HFF-Myc (cell line): ENCODE data around the gene SGO2.

Source experiments
- DNase-seq: peaks from one replicate; pipeline ENCODE4 v3.0.0-alpha.2; 2011; ENCODE audit warnings: low read depth; ENCODE audit errors: extremely low read depth
- H3K4me3 ChIP-seq: replicated peaks from 2 replicates; pipeline ENCODE4 v1.5.1; 2011; ENCODE audit warnings: low read depth, mild to moderate bottlenecking, control low read depth, low read length
- CTCF ChIP-seq: IDR thresholded peaks from 2 replicates; pipeline ENCODE4 v1.5.1; 2012; ENCODE audit warnings: mild to moderate bottlenecking, low read depth, low read length, control low read depth; ENCODE audit errors: missing control alignments

Gene SGO2

GRCh38 chr2:200616656-200617055, 90.6 kb downstream of the SGO2 start:
- no peak for TF ChIP-seq CTCF
- no peak overlapping the region for H3K4me3 ChIP-seq
- DNase-seq = no peak

GRCh38 chr2:200617156-200618053, 91.4 kb downstream of the SGO2 start:
- DNase-seq = no peak
- H3K4me3 ChIP-seq = no peak overlapping the region
- TF ChIP-seq CTCF = no peak

- no peak overlapping the region for H3K4me3 ChIP-seq
- no peak for DNase-seq
- no peak for TF ChIP-seq CTCF
Observed at GRCh38 chr2:200618054-200618419, 92.0 kb downstream of the SGO2 start.

- DNase-seq = peak; percentile 73
Observed at GRCh38 chr2:200618590-200619021, 92.6 kb downstream of the SGO2 start.

GRCh38 chr2:200619279-200619678, 93.3 kb downstream of the SGO2 start:
- DNase-seq = no peak
- no peak for TF ChIP-seq CTCF
- H3K4me3 ChIP-seq = no peak overlapping the region

More at GRCh38 chr2:200618590-200619021, 92.6 kb downstream of the SGO2 start:
- H3K4me3 ChIP-seq = no peak overlapping the region
- peak; percentile 54 for TF ChIP-seq CTCF

GRCh38 chr2:200620606-200621390, 94.8 kb downstream of the SGO2 start:
- no peak for DNase-seq
- TF ChIP-seq CTCF = no peak
- H3K4me3 ChIP-seq = no peak overlapping the region
